ENCODE measurements around the gene FOXD1.

The FOXD1 gene

GRCh38 chr5:73434461-73434860 lies 14.1 kb downstream of the FOXD1 start:
- TF ChIP-seq CTCF (IDR thresholded peaks at IDR 0.05; ENCODE audit: low read depth, low read length), result no peak
- DNase-seq (ENCODE audit: extremely low read depth, low read depth), result no peak

GRCh38 chr5:73433982-73434342 lies 14.6 kb downstream of the FOXD1 start:
- TF ChIP-seq CTCF (IDR thresholded peaks at IDR 0.05; ENCODE audit: low read depth, low read length), result no peak
- DNase-seq (ENCODE audit: extremely low read depth, low read depth), result peak; percentile 43

GRCh38 chr5:73433272-73433981 lies 15.2 kb downstream of the FOXD1 start:
- no peak for TF ChIP-seq CTCF (IDR thresholded peaks at IDR 0.05; ENCODE audit: low read depth, low read length)
- DNase-seq (ENCODE audit: extremely low read depth, low read depth), result no peak

GRCh38 chr5:73431204-73431851 lies 17.2 kb downstream of the FOXD1 start:
- TF ChIP-seq CTCF (IDR thresholded peaks at IDR 0.05; ENCODE audit: low read depth, low read length), result no peak
- DNase-seq (ENCODE audit: extremely low read depth, low read depth), result no peak

GRCh38 chr5:73426034-73426433 lies 22.5 kb downstream of the FOXD1 start:
- DNase-seq (ENCODE audit: extremely low read depth, low read depth), result no peak
- no peak for TF ChIP-seq CTCF (IDR thresholded peaks at IDR 0.05; ENCODE audit: low read depth, low read length)

GRCh38 chr5:73424556-73424977 lies 24.0 kb downstream of the FOXD1 start:
- no peak for TF ChIP-seq CTCF (IDR thresholded peaks at IDR 0.05; ENCODE audit: low read depth, low read length)
- no peak for DNase-seq (ENCODE audit: extremely low read depth, low read depth)

- no peak for DNase-seq (ENCODE audit: extremely low read depth, low read depth)
- no peak for TF ChIP-seq CTCF (IDR thresholded peaks at IDR 0.05; ENCODE audit: low read depth, low read length)
Measured at GRCh38 chr5:73422164-73422563, 26.4 kb downstream of the FOXD1 start.

All from AG09319 (cell line).